Testis (tissue), 3 donors: Measurements from ENCODE around the gene ANXA4. TPM values are rescaled to one million over a fixed set of nuclear protein-coding genes. Genes with fewer than 3 reads are reported as not detected.
A peak's percentile ranks its signal among the peaks of the same experiment; 100 is the strongest.

Source experiments
- DNase-seq: peaks from one replicate; pipeline ENCODE4 v3.0.0-alpha.2; 2019
- H3K27ac ChIP-seq, 2 donors: fragments of 200-600 bp; sonication (generic); one replicate each; pipeline ENCODE4 v1.5.1; 2019
- H3K27me3 ChIP-seq: fragments of 200-600 bp; sonication (generic); one replicate; pipeline ENCODE4 v1.5.1; 2019
- H3K36me3 ChIP-seq: fragments of 200-600 bp; sonication (generic); one replicate; pipeline ENCODE4 v1.5.1; 2017; ENCODE audit warnings: low read depth; ENCODE audit errors: missing control alignments
- H3K4me1 ChIP-seq: fragments of 200-600 bp; sonication (generic); one replicate; pipeline ENCODE4 v1.5.1; 2019
- H3K4me3 ChIP-seq, 2 donors: fragments of 200-600 bp; sonication (generic); one replicate each; pipeline ENCODE4 v1.5.1; 2017 to 2019
- H3K9me3 ChIP-seq: fragments of 200-600 bp; sonication (generic); one replicate; pipeline ENCODE4 v1.5.1; 2017
- CTCF ChIP-seq, 3 experiments: fragments of 450-650 bp in 2 of 3; fragments of 200-600 bp in 1 of 3; sonication (generic) in 1 of 3; IDR thresholded peaks; one replicate each; pipeline ENCODE4 v1.5.1; 2016 to 2019; ENCODE audit warnings: antibody characterized with exemption in 3 of 3, mild to moderate bottlenecking in 2 of 3, moderate library complexity in 1 of 3
- POLR2A ChIP-seq: fragments of 450-650 bp; IDR thresholded peaks from one replicate; pipeline ENCODE4 v1.6.1; 2017; ENCODE audit warnings: antibody characterized with exemption, mild to moderate bottlenecking, moderate library complexity
- WGBS, 2 donors: methylation state at CpG; one replicate each; pipeline ENCODE4 v1.1.5; 2018; 5-methylcytosine and 5-hydroxymethylcytosine counted together
- intact Hi-C: fragments of 100-400 bp; cut with DNase I; formaldehyde crosslinking; loops from one replicate; pipeline ENCODE4 v1.15.1; 2023; ENCODE audit warnings: low total_unique reads
- polyA plus RNA-seq: library from polyadenylated mRNA; stranded (reverse); fragments of 350-450 nt; fragmentation: Illumina TruSeq; extraction: RNeasy Lipid Tissue Mini Kit (QIAGEN cat#74804); gene quantifications from one replicate; pipeline ENCODE4 v1.2.3, GENCODE V29; 2014; ENCODE audit warnings: low read depth, low replicate concordance; ENCODE audit not compliant: insufficient read depth
- total RNA-seq, 2 donors: library from RNA; depleted of rRNA; stranded (reverse); fragments of >200 nt; gene quantifications; one replicate each; pipeline ENCODE4 v1.2.3, GENCODE V29; 2016

The ANXA4 gene
- total and polyA plus RNA-seq, 3 donors from 2014 or later: 27.1 to 71.2 (median 30.2) TPM

GRCh38 chr2:69767034-69767433 is 25.1 kb downstream of the ANXA4 start:
- TF ChIP-seq POLR2A (no peak), CTCF (IDR thresholded peaks at IDR 0.05) (no peak)
- Histone ChIP-seq H3K36me3 (no peaks in the 10 kb centered on the region), H3K4me3 (no peak overlapping the region), H3K4me1 (peaks cover 20% of the 10 kb centered on the region), H3K9me3 (no peaks in the 10 kb centered on the region), H3K27me3 (no peaks in the 10 kb centered on the region), H3K27ac (peak overlapping the region; percentile 4 to 80)
- peak; percentile 74 for DNase-seq
- 39 to 53% methylated on average over 3 of the region's 3 CpGs for WGBS, 2 donors
- intact Hi-C loops: no loop called here

- intact Hi-C loops: no loop called here
- 93 to 94% methylated on average over 5 of the region's 5 CpGs for WGBS, 2 donors
- no peak for DNase-seq
- no peak overlapping the region for H3K27ac ChIP-seq
- peaks cover 20% of the 10 kb centered on the region for H3K4me1 ChIP-seq
- no peaks in the 10 kb centered on the region for H3K9me3 ChIP-seq
- no peak overlapping the region for H3K4me3 ChIP-seq
- H3K27me3 ChIP-seq: no peaks in the 10 kb centered on the region
- TF ChIP-seq CTCF (IDR thresholded peaks at IDR 0.05) (no peak), POLR2A (no peak)
- H3K36me3 ChIP-seq: no peaks in the 10 kb centered on the region
Measured at GRCh38 chr2:69768235-69768634, 26.3 kb downstream of the ANXA4 start.

- peaks cover 20% of the 10 kb centered on the region for H3K4me1 ChIP-seq
- no peak overlapping the region for H3K27ac ChIP-seq
- no peak overlapping the region for H3K4me3 ChIP-seq
- no peak for DNase-seq
- intact Hi-C loops: no loop called here
- WGBS, 2 donors: 85 to 89% methylated on average over 2 of the region's 2 CpGs
- no peaks in the 10 kb centered on the region for H3K36me3 ChIP-seq
- TF ChIP-seq POLR2A (no peak), CTCF (IDR thresholded peaks at IDR 0.05) (no peak)
- no peaks in the 10 kb centered on the region for H3K27me3 ChIP-seq
- no peaks in the 10 kb centered on the region for H3K9me3 ChIP-seq
Measured at GRCh38 chr2:69768789-69769188, 26.9 kb downstream of the ANXA4 start.

- TF ChIP-seq POLR2A (no peak), CTCF (IDR thresholded peaks at IDR 0.05) (no peak)
- no peaks in the 10 kb centered on the region for H3K27me3 ChIP-seq
- DNase-seq: no peak
- H3K36me3 ChIP-seq: no peaks in the 10 kb centered on the region
- WGBS, 2 donors: 65 to 66% methylated on average over 1 of the region's 1 CpG
- H3K9me3 ChIP-seq: no peaks in the 10 kb centered on the region
- H3K4me1 ChIP-seq: peaks cover 20% of the 10 kb centered on the region
- H3K4me3 ChIP-seq: no peak overlapping the region
- H3K27ac ChIP-seq: no peak overlapping the region
- intact Hi-C loops: no loop called here
Measured at GRCh38 chr2:69769272-69769671, 27.3 kb downstream of the ANXA4 start.

- DNase-seq: no peak
- H3K27me3 ChIP-seq: no peaks in the 10 kb centered on the region
- TF ChIP-seq CTCF (IDR thresholded peaks at IDR 0.05) (no peak), POLR2A (no peak)
- peaks cover 20% of the 10 kb centered on the region for H3K4me1 ChIP-seq
- no peak overlapping the region for H3K4me3 ChIP-seq
- WGBS, 2 donors: 83 to 86% methylated on average over 5 of the region's 5 CpGs
- intact Hi-C loops: no loop called here
- no peak overlapping the region for H3K27ac ChIP-seq
- H3K9me3 ChIP-seq: no peaks in the 10 kb centered on the region
- no peaks in the 10 kb centered on the region for H3K36me3 ChIP-seq
Measured at GRCh38 chr2:69770193-69770702, 28.3 kb downstream of the ANXA4 start.
